Measurements from ENCODE around the gene PPP1R37.

Gene PPP1R37, protein sequence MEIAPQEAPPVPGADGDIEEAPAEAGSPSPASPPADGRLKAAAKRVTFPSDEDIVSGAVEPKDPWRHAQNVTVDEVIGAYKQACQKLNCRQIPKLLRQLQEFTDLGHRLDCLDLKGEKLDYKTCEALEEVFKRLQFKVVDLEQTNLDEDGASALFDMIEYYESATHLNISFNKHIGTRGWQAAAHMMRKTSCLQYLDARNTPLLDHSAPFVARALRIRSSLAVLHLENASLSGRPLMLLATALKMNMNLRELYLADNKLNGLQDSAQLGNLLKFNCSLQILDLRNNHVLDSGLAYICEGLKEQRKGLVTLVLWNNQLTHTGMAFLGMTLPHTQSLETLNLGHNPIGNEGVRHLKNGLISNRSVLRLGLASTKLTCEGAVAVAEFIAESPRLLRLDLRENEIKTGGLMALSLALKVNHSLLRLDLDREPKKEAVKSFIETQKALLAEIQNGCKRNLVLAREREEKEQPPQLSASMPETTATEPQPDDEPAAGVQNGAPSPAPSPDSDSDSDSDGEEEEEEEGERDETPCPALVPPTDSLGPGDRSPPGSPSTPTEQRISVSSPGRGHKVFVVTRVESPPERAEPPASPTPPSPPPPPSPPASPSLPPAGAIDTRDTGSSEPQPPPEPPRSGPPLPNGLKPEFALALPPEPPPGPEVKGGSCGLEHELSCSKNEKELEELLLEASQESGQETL

DNA sequence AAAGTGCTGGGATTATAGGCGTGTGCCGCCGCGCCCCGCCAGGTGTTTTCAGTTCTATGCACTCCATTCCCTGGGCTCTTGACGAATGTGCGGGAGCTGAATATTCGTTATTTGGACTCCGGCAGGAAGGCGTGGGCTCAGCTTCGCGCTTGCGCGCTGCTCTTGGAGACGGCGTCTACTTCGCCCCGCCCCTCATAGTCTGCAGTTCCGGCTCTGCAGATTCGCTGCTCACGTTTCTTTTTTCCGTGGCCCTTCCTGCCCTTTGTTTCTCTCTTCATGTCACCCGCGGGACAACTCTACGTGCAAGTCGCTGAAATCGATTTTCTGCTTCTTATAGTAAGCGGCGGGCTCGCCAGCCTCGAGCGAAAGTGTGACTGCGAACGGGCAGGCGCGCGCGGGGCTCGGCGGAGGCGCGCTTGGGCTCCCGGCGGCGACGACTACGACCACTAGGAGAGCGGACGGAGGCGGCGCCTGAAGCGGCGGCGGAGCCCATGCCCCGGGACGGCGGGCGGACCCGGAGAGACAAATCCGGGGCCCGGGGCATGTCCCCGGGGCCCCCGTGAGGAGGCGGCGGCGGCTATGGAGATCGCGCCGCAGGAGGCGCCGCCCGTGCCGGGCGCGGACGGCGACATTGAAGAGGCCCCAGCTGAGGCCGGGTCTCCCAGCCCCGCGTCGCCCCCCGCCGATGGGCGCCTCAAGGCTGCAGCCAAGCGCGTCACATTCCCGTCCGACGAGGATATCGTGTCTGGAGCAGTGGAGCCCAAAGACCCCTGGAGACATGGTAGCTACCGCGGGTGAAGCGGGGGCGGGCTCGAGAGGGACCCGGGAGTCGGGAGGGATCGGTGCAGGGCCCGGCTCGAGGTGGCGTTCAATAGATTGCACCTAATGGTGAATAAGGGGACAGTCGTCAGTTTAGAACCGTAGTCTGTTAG, at the start of gene PPP1R37:
TSS of gene PPP1R37 (plus strand) at position 433 of the 932 bp plus-strand sequence. CDS start at position 580, 147 bp downstream.
- DNase-seq (ENCODE audit: low read depth, low spot score), result peak; percentile 98
- in situ Hi-C loops (cut with HindIII; ENCODE audit: low sequenced_read_pairs), result no loop called here
- peak within 1 kb of the TSS; percentile 94 for H3K4me3 ChIP-seq (ENCODE audit: low read depth, low read length)
- TF ChIP-seq, protein P1, sequence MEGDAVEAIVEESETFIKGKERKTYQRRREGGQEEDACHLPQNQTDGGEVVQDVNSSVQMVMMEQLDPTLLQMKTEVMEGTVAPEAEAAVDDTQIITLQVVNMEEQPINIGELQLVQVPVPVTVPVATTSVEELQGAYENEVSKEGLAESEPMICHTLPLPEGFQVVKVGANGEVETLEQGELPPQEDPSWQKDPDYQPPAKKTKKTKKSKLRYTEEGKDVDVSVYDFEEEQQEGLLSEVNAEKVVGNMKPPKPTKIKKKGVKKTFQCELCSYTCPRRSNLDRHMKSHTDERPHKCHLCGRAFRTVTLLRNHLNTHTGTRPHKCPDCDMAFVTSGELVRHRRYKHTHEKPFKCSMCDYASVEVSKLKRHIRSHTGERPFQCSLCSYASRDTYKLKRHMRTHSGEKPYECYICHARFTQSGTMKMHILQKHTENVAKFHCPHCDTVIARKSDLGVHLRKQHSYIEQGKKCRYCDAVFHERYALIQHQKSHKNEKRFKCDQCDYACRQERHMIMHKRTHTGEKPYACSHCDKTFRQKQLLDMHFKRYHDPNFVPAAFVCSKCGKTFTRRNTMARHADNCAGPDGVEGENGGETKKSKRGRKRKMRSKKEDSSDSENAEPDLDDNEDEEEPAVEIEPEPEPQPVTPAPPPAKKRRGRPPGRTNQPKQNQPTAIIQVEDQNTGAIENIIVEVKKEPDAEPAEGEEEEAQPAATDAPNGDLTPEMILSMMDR (IDR thresholded peaks at IDR 0.05; ENCODE audit: low read depth, low read length), result peak; percentile 22

DNA sequence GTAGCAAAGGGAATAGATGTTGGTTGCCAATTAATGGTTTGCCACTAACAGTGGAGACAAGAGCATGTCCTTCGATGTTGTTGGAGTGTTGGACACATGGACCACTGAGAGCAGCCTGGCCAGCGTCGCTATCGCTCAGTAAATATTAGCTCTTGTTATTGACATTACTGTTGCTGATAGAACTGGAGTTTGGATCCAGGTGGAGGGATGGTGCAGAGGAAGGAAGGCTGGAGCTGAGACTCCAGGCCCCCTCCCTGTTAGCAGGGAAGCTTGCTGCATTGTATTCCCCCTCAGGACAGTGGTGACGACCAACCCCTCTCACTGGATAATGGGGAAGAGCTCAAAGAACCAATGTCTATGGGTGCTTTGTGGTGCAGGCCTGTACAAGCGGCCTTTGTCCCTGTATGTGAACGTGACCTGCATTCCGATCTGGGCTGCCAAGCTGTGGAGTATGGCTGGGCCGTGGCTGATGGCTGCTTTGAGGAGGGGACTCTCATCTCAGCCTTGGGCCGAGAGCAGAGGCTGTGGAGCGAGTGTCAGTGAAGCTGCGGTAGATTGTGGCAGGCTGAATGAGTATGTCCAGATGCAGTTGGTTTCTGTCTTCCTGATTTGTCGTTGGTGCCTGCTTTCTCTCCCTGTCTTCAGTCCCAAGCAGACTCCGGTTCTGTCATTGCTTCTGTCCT, 47.2 kb upstream of the PPP1R37 start:
- TF ChIP-seq, protein P1 (IDR thresholded peaks at IDR 0.05; ENCODE audit: low read depth, low read length), result no peak
- in situ Hi-C loops (cut with HindIII; ENCODE audit: low sequenced_read_pairs), result no loop called here
- DNase-seq (ENCODE audit: low read depth, low spot score), result no peak

DNA sequence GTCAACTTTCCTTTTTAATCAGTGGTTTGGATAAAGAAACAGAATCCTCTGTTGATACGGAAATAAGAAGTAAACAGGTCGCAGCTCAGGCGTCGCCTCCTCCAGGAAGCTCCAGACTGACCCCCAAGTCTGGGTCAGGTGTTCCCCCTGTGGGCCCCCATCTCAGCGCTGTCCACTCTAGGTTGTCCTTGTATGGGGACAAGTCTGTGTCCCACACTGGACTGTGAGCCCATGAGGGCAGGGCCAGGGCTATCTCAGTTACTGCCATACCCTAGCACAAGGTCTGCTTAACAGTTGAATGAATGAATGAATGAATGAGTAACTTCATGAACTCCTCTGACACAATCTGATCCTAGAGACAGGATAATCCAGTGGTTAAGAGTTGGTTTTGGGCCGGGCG, 46.6 kb upstream of the PPP1R37 start:
- DNase-seq (ENCODE audit: low read depth, low spot score), result no peak
- TF ChIP-seq, protein P1 (IDR thresholded peaks at IDR 0.05; ENCODE audit: low read depth, low read length), result no peak
- no peak overlapping the region for H3K4me3 ChIP-seq (ENCODE audit: low read depth, low read length)
- in situ Hi-C loops (cut with HindIII; ENCODE audit: low sequenced_read_pairs), result no loop called here

More for the DNA sequence above, 47.2 kb upstream of the PPP1R37 start:
- no peak overlapping the region for H3K4me3 ChIP-seq (ENCODE audit: low read depth, low read length)

DNA sequence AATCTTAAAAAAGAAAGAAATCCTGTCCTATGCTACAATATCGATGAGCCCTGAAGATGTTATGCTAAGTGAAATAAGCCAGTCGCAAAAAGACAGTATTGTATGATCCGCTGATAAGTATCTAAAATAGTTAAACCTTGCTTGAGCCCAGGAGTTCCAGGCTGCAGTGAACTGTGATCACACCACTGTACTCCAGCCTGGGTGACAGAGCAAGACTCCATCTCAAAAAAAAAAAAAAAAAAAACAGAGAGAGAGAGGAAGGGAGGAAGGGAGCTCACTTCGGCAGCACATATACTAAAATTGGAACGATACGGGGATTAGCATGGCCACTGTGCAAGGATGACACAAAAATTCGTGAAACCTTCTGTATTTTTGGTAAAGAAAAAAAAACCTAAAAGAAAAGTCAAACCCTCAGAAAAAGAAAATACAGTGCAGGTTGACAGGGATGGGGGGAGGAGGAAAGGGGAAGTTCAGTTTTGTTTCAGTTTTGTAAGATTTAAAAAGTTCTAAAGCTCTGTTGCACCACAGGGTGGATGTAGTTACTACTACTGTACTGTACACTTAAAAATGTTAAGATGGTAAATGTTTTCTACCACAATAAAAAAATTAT, 45.7 kb upstream of the PPP1R37 start:
- no peak overlapping the region for H3K4me3 ChIP-seq (ENCODE audit: low read depth, low read length)
- DNase-seq (ENCODE audit: low read depth, low spot score), result no peak
- in situ Hi-C loops (cut with HindIII; ENCODE audit: low sequenced_read_pairs), result no loop called here
- TF ChIP-seq, protein P1 (IDR thresholded peaks at IDR 0.05; ENCODE audit: low read depth, low read length), result no peak

DNA sequence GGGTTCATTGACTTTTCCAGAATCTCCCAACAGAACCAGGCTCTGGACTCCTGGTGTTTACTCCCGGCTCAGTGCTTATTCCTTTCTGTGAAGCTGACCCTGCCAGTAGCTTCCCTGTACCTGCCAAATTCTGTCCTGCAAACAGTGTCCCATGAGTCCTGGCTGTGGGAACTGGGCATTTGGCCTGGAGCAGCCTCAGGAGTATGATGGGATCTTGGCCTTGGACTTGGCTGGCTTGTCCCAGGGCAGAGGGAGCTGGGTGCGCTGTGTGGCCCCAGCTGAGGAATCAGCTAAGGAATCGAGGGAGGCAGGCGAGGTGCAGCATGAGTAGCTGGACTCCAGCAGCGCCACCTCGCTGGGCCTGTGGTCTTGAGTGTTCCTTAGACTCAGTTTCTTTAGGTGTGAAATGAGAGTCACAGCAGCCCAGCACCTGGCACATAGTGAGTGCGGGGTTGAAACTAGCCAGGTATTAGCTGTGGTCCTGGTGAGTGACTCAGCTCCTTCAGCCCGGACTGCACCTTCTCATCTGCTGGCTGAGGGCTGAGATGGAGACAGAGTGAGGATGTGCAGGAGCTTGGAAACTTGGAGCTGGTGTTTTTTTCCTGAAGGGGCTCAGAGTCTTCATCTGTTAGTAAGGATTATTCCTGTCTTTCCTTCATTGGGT, 43.8 kb upstream of the PPP1R37 start:
- H3K4me3 ChIP-seq (ENCODE audit: low read depth, low read length), result no peak overlapping the region
- in situ Hi-C loops (cut with HindIII; ENCODE audit: low sequenced_read_pairs), result no loop called here
- no peak for DNase-seq (ENCODE audit: low read depth, low spot score)
- TF ChIP-seq, protein P1 (IDR thresholded peaks at IDR 0.05; ENCODE audit: low read depth, low read length), result no peak
